SK-N-MC (cell line): ENCODE measurements around the gene PEF1.

Source experiments
- EZH2 ChIP-seq: fragments of 200-600 bp; sonication (generic); IDR thresholded peaks from one replicate; pipeline ENCODE4 v1.6.1; 2017; ENCODE audit warnings: antibody characterized with exemption
- FOXP2 ChIP-seq: optimal IDR thresholded peaks from 2 replicates; pipeline ENCODE3; 2011; ENCODE audit warnings: mild to moderate bottlenecking, moderate library complexity; ENCODE audit not compliant: insufficient read depth; ENCODE audit errors: extremely low read length, control extremely low read depth

DNA sequence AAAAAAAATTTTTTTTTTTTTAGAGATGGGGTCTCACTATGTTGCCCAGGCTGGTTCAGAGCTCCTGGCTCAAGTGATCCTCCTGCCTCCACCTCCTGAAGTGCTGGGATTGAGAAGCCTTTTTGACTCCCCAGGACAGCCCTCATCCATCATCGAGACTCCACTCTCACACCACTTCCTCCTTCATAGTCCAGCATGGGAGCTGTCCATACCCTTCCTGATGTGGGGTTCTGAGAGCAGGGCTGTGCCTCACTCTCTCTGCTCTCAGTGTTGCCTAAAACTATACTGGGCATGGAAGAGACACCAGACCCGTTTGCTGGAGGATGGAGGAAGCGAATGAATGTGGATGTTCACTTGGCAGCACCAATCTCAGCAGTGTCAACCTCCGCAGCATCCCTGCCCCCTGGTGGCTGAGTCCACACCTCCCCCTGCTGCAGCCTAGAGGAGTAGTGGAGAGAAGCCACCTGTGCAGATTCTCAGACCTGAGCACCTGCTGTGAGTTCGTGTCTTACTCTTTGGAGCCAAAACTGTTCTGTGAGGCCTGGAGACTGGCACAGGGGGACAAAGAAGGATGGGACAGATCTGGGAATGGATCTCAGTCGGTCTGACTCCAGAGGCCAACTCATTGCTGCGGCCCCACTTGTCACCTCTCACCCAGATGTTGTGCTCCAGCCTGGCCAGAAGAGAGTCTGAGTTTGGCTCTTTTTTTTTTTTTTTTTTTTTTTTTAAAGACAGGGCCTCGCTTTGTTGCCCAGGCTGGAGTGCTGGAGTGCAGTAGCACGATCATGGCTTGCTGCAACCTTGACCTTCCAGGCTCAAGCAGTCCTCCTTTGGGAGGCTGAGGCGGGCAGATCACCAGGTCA lies 50.7 kb downstream of the PEF1 start:
- TF ChIP-seq EZH2 (no peak), FOXP2 (no peak)
